GM12872 (cell line): Measurements from ENCODE around the gene MAML3.
A peak's percentile ranks its signal among the peaks of the same experiment; 100 is the strongest.

Source experiments
- TF ChIP-seq, protein P1 (sequence below): IDR thresholded peaks from 3 replicates; pipeline ENCODE4 v1.5.1; 2011; ENCODE audit warnings: low read depth, mild to moderate bottlenecking, low read length, moderate library complexity; ENCODE audit not compliant: insufficient read depth

MAML3 gene

DNA sequence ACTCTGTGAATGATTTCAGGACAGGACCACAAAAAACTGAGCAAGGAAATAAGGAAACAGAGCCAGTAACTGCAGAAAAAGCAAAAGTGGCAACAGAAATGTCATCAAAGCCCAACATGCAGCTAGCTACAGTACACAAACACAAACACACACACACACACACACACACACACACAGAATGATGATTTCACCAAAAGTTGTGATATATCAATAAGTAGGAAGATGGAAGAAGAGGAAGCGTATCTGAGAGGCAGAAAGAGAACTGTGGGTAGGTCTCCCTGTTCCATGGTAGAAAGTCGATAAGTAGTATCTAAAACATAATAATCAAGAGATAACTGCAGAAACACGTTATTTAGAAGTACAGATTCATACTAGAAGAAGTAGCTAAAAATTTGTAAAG is 340.1 kb downstream of the MAML3 start:
- TF ChIP-seq, protein P1, sequence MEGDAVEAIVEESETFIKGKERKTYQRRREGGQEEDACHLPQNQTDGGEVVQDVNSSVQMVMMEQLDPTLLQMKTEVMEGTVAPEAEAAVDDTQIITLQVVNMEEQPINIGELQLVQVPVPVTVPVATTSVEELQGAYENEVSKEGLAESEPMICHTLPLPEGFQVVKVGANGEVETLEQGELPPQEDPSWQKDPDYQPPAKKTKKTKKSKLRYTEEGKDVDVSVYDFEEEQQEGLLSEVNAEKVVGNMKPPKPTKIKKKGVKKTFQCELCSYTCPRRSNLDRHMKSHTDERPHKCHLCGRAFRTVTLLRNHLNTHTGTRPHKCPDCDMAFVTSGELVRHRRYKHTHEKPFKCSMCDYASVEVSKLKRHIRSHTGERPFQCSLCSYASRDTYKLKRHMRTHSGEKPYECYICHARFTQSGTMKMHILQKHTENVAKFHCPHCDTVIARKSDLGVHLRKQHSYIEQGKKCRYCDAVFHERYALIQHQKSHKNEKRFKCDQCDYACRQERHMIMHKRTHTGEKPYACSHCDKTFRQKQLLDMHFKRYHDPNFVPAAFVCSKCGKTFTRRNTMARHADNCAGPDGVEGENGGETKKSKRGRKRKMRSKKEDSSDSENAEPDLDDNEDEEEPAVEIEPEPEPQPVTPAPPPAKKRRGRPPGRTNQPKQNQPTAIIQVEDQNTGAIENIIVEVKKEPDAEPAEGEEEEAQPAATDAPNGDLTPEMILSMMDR, result no peak

DNA sequence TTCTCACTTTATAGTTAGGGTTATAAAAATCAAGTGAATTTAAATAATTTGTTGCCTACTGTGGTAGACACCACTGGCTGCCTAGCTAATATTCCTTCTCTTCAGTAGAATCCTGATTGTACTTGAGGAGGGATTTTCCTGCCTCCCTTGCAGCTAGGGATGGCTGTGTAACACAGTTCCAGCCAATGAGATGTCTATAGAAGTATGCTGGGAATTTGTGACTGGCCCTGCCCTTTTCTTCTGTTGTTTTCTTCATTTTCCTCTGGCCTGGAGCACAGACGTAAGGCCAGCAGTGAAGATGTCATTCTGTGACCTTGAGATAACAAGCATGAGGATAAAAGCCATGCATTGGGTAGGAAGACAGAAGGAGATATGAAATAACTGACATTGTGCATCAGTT is 343.3 kb downstream of the MAML3 start:
- TF ChIP-seq, protein P1, result no peak

DNA sequence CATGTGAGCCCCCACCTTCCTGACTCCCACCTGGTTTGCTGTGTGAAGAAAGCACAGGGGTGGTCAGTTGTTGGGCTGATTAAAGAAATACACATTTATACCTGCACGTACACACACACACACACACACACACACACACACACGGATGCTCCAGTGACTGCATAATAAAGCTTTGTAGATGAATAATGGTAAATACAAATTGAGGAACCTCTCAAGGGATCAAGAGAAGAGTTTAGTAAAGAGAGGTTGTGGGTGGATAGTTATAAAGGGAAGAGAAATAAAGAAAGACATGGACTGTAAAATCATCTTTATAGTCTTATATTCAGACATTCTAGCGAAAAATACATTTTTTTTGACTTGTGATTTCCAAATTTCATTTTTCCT is 344.2 kb downstream of the MAML3 start:
- TF ChIP-seq, protein P1, result no peak

DNA sequence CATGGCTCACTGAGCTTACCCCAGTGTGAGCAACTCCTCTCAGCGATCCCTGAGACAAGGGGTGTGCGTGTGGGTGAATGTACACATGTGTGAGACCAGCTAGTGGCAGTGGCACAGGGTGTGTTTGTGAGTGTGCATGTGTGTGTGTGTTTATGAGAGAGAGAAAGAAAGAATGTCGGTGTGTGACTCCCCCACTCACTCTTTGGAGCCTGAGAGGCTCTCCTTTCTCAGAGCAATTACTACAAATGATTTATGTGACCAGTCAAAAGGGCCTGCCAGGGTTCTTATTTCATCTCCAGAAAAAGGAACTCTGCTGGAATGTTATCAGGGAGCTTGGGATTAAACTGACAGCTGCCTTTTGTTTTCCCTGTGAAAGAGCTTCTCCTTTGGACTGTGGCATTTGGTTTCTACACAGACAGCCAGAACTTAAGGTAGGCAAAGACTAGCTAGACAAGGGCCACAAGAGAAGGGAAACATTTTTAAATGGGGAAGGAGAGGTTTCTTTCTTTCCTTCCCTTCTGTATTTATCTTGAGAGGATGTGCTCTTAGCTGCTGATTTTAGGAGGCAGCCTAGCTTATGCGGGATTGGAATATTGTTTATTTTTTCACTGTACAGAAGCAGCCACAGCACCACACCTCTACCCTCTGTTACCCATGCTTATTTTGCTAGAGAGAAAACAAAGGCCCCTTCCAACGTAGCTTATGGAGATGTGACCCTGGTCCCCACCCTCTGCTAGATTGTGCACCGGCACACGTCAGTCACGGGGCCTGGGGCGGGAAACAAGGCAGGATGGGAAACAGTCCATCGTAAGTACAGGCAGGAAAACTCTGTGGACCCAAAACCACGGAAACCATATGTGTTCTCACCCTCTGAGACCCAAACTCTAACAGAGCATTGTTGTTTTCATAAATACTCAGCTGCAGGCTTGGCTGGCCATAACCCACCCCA is 344.9 kb downstream of the MAML3 start:
- TF ChIP-seq, protein P1, result no peak

DNA sequence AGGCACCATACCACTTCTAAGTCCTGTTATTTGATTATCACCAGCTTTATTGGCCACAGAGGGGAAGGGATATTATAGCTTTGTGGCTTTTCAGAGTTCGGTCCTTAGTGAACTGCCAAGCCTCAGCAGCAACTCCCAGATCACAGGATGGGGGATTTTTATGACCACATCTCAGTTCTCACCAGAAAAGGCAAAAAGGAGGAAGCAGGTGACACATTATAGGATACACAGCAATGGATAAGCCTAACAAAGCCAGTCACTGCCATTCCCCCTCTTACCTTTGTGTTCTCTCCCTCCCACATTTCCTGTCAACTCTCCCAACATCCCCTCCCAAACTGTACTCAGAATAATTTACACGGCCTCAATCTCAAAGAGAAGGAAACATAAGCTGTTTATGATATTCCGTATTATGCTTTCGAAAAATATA is 345.6 kb downstream of the MAML3 start:
- TF ChIP-seq, protein P1, result no peak

DNA sequence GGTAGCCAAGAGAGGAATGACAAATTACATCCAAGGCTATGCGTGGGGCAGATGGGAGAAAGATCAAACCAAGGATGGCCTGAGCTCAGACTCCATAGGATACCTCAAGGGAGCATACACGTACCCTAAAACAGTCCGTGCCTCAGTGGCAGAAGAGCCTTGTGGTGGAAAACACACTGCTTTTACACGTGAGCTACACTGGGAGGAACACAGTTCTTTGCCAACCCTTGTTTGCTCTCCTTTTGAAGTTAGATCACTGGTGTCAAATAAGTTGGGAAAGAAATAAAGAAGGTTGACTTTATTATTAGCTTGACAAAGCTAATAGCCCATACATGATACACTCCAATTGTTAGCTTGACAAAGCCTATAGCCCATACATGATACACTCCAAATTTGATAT is 346.5 kb downstream of the MAML3 start:
- TF ChIP-seq, protein P1, result no peak

DNA sequence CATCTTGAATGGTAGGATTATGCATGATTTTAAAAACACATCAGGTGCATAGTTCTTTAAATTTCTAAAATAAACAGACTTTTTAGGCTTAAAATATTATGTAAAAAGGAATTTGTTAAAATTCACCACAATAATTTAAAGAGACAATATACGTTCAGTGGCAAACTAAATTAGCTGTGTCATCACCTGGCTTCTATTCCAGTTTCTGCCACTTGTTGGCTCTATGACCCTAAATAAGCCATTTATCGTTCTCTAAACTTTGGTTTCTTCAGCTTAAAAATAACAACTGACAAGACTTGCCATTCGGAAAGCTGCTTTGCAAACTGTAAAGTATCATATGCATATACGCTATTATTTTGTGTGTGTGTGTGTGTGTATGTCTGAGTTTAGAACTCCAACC is 347.1 kb downstream of the MAML3 start:
- TF ChIP-seq, protein P1, result peak; percentile 14; the same call in 1 of the 3 replicates
